ENCODE measurements around the gene AKR1C1.

DNA sequence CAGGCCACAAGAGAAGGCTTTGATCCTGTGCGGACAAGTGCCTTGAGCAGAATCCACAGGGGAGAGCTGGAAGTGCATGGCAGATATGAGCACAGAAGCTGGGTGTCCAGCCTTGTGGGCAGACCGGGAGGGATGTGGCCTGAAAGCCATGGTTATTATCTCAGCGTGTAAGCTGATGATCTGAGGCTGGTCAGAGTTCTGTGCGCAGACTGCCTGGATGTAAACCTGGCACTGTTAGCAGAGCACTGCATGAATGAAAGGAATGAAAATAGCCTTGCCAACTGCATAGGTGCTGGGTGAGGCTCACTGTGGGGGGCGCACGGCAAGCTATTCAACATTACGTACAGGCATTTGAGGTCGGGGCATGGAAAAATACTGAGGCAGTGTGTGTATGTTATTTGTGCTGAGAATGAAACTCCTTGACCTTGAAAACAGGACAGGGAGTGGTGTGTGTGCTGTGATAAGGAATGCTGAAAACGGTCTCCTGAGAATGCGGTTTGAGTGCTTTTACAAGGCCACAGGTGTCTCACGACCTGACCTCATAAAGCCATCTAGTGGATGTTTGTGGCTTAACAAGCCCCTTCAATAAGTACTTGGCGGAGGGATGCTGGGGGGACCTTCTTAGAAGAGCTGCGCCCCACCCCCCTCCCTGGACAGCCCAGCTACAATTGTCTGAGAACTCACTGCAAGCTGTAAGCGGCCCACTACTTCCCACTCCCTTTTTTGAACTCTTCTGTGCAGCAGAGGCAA is 18.7 kb downstream of the AKR1C1 start:
- TF ChIP-seq, protein P1, sequence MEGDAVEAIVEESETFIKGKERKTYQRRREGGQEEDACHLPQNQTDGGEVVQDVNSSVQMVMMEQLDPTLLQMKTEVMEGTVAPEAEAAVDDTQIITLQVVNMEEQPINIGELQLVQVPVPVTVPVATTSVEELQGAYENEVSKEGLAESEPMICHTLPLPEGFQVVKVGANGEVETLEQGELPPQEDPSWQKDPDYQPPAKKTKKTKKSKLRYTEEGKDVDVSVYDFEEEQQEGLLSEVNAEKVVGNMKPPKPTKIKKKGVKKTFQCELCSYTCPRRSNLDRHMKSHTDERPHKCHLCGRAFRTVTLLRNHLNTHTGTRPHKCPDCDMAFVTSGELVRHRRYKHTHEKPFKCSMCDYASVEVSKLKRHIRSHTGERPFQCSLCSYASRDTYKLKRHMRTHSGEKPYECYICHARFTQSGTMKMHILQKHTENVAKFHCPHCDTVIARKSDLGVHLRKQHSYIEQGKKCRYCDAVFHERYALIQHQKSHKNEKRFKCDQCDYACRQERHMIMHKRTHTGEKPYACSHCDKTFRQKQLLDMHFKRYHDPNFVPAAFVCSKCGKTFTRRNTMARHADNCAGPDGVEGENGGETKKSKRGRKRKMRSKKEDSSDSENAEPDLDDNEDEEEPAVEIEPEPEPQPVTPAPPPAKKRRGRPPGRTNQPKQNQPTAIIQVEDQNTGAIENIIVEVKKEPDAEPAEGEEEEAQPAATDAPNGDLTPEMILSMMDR (IDR thresholded peaks at IDR 0.05; ENCODE audit: insufficient read depth, low read depth, low read length), result no peak
- no peak for TF ChIP-seq EZH2 (IDR thresholded peaks at IDR 0.05; ENCODE audit: insufficient read depth, low read length)

Data from astrocyte (in vitro differentiated cells and primary cell).